ENCODE measurements around the gene SELPLG.

Gene SELPLG

DNA sequence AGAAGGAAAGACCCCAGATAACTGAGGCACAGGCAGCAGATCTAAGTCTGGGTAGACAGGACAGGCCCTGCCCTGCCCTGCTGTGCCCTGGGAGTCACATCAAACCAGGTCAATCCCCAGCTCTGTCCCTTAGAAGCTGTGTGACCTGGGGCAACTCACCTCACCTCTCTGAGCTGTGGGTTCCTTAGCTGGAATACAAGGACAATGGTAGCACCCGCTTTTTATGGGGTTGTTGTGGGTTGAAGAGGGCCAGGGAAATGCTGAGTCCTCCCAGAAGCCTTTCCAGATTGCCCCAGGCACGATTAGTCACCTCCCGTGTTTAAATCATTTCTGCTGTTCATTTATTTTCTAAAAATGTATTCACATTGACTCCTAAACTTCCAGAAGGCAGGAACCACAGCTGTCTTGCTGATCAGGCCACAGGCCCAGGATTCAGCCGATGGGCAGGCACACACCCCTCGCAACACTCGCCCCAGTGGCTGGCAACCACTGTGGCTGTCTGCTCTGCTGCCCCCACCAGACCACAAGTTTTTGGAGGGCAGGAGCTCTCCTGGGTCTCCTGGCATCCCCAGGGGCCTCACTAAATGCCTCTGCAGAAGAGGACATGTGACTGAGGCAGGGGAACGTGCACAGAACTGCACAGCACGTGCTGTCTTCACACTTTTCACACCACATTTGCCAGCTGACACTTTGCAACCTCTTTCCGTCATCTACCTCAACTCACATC, 3.0 kb downstream of the SELPLG start:
- 53% methylated on average over 8 of the region's 9 CpGs for WGBS
- peak overlapping the region; percentile 48 for H2BK5ac ChIP-seq (ENCODE audit: low read depth, low read length, poor library complexity, severe bottlenecking)

DNA sequence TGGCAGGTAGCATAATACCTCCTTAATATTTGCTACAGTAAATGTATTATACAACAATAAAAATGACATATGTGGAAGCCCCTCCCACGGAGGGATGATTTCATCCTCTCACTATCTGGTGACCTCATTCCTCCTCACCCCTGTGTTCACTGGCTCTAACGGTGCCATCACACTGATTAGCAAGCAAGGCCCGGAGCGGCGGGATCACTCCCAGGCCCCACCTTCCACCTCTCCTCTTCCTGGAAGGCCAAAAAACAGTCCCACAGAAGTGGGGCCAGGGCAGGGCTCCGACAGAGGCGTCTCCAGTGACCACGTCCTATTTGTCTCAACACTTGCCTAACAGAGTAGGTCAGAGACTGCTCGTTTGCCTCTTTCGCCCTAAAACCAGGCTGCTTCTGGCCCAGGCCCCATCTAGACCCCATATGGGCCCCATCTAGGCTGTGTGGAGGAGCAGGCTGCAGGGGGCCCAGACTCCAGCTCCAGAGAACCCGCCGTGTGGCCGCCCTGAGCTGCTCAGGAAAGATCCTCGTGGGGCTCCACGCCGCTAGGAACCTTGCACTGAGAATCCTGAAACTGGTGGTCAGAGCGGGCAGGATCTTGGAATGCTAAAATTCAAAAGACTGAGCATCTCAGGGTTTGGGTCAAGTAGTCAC, 3.7 kb downstream of the SELPLG start:
- Histone ChIP-seq H2BK15ac (ENCODE audit: low read depth, poor library complexity, severe bottlenecking) (peak overlapping the region; percentile 97), H3K79me1 (replicated peaks; ENCODE audit: low read length, poor library complexity, severe bottlenecking) (no peaks in the 10 kb centered on the region), H2BK5ac (ENCODE audit: low read depth, low read length, poor library complexity, severe bottlenecking) (peak overlapping the region; percentile 45), H3K14ac (ENCODE audit: low read length in 2 of 2) (no peak overlapping the region), H3K9ac (ENCODE audit: low read length) (peak overlapping the region; percentile 80), H3K27me3 (ENCODE audit: control insufficient read depth in 1 of 2, insufficient read depth in 1 of 2, low read length in 2 of 2) (no peaks in the 10 kb centered on the region), H2BK12ac (ENCODE audit: low read length in 2 of 2) (peak overlapping the region; percentile 3 to 85), H4K91ac (ENCODE audit: low read length) (peak overlapping the region; percentile 92), H3K4me3 (ENCODE audit: insufficient read depth in 1 of 2, low read depth in 1 of 2, low read length in 2 of 2) (peak overlapping the region in 1 of 2 experiments; percentile 8), H3K4me2 (ENCODE audit: low read length, poor library complexity, severe bottlenecking) (no peak overlapping the region), H3K27ac (ENCODE audit: low read length, poor library complexity, severe bottlenecking) (peak overlapping the region; percentile 74), H3K4ac (ENCODE audit: low read depth in 1 of 2, low read length in 2 of 2) (peak overlapping the region; percentile 39 to 50), H3K23ac (ENCODE audit: low read length in 2 of 2) (peak overlapping the region in 1 of 2 experiments; percentile 67), H2AK5ac (ENCODE audit: low read length, severe bottlenecking) (peak overlapping the region; percentile 14), H4K8ac (ENCODE audit: low read length) (peak overlapping the region; percentile 87), H2BK120ac (ENCODE audit: low read depth, low read length) (peak overlapping the region; percentile 99), H3K18ac (ENCODE audit: low read depth in 1 of 2, low read length in 2 of 2) (peak overlapping the region; percentile 29 to 98), H3K4me1 (ENCODE audit: control insufficient read depth, insufficient read depth, low read depth, low read length) (peaks cover 47% of the 10 kb centered on the region), H3K36me3 (ENCODE audit: control insufficient read depth in 1 of 2, insufficient read depth in 2 of 2, low read depth in 1 of 2, low read length in 2 of 2) (no peaks in the 10 kb centered on the region), H2AFZ (ENCODE audit: low read depth, low read length) (no peak overlapping the region), H3K9me3 (ENCODE audit: control insufficient read depth, low read length) (no peaks in the 10 kb centered on the region)
- peak; percentile 86 for DNase-seq
- WGBS, result 46% methylated on average over 17 of the region's 17 CpGs

More for the DNA sequence above, 3.0 kb downstream of the SELPLG start:
- Histone ChIP-seq H2BK12ac (ENCODE audit: low read length in 2 of 2) (peak overlapping the region; percentile 75 to 91), H3K27ac (ENCODE audit: low read length, poor library complexity, severe bottlenecking) (peak overlapping the region; percentile 73), H3K18ac (ENCODE audit: low read depth in 1 of 2, low read length in 2 of 2) (peak overlapping the region; percentile 37 to 98), H2AK5ac (ENCODE audit: low read length, severe bottlenecking) (peak overlapping the region; percentile 82), H3K4me3 (ENCODE audit: insufficient read depth in 1 of 2, low read depth in 1 of 2, low read length in 2 of 2) (peak overlapping the region in 1 of 2 experiments; percentile 8), H2BK15ac (ENCODE audit: low read depth, poor library complexity, severe bottlenecking) (peak overlapping the region; percentile 92), H2AFZ (ENCODE audit: low read depth, low read length) (no peak overlapping the region), H3K4me1 (ENCODE audit: control insufficient read depth, insufficient read depth, low read depth, low read length) (peaks cover 49% of the 10 kb centered on the region), H2BK120ac (ENCODE audit: low read depth, low read length) (peak overlapping the region; percentile 99), H3K23ac (ENCODE audit: low read length in 2 of 2) (no peak overlapping the region), H3K27me3 (ENCODE audit: control insufficient read depth in 1 of 2, insufficient read depth in 1 of 2, low read length in 2 of 2) (no peaks in the 10 kb centered on the region), H3K4me2 (ENCODE audit: low read length, poor library complexity, severe bottlenecking) (no peak overlapping the region), H3K14ac (ENCODE audit: low read length in 2 of 2) (peak overlapping the region in 1 of 2 experiments; percentile 49), H4K91ac (ENCODE audit: low read length) (peak overlapping the region; percentile 92), H3K79me1 (replicated peaks; ENCODE audit: low read length, poor library complexity, severe bottlenecking) (no peaks in the 10 kb centered on the region), H3K9ac (ENCODE audit: low read length) (peak overlapping the region; percentile 80), H3K9me3 (ENCODE audit: control insufficient read depth, low read length) (no peaks in the 10 kb centered on the region), H3K4ac (ENCODE audit: low read depth in 1 of 2, low read length in 2 of 2) (peak overlapping the region; percentile 49 to 50), H4K8ac (ENCODE audit: low read length) (peak overlapping the region; percentile 87), H3K36me3 (ENCODE audit: control insufficient read depth in 1 of 2, insufficient read depth in 2 of 2, low read depth in 1 of 2, low read length in 2 of 2) (no peaks in the 10 kb centered on the region)
- DNase-seq, result peak; percentile 79

DNA sequence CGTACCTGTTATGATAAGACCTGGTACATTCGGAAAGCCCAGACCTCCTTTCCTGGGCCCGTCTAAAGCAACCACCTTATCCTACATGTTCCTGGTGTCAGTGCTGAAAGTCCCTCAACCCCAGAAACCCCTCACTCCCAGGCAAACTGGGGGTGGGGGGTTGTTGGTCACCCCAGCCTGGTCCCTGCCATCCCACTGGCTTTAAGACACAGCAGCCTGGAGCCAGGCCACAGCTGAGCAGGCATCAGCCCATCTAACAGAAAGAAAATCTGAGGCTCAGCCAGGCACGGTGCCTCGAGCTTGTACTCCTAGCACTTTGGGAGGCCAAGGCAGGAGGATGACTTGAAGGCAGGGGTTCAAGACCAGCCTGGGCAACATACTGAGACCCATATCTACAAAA, 4.5 kb downstream of the SELPLG start:
- H3K4me2 ChIP-seq (ENCODE audit: low read length, poor library complexity, severe bottlenecking), result no peak overlapping the region
- H3K27me3 ChIP-seq (ENCODE audit: control insufficient read depth in 1 of 2, insufficient read depth in 1 of 2, low read length in 2 of 2), result no peaks in the 10 kb centered on the region
- H3K36me3 ChIP-seq (ENCODE audit: control insufficient read depth in 1 of 2, insufficient read depth in 2 of 2, low read depth in 1 of 2, low read length in 2 of 2), result no peaks in the 10 kb centered on the region
- peak overlapping the region; percentile 98 for H4K8ac ChIP-seq (ENCODE audit: low read length)
- no peak for DNase-seq
- H3K4me3 ChIP-seq (ENCODE audit: insufficient read depth in 1 of 2, low read depth in 1 of 2, low read length in 2 of 2), result peak overlapping the region in 1 of 2 experiments; percentile 57
- peak overlapping the region; percentile 80 for H3K9ac ChIP-seq (ENCODE audit: low read length)
- H2BK120ac ChIP-seq (ENCODE audit: low read depth, low read length), result peak overlapping the region; percentile 91
- peak overlapping the region; percentile 94 to 100 for H2BK12ac ChIP-seq (ENCODE audit: low read length in 2 of 2)
- H3K79me1 ChIP-seq (replicated peaks; ENCODE audit: low read length, poor library complexity, severe bottlenecking), result no peaks in the 10 kb centered on the region
- H3K27ac ChIP-seq (ENCODE audit: low read length, poor library complexity, severe bottlenecking), result peak overlapping the region; percentile 74
- H3K14ac ChIP-seq (ENCODE audit: low read length in 2 of 2), result peak overlapping the region in 1 of 2 experiments; percentile 55
- H3K4ac ChIP-seq (ENCODE audit: low read depth in 1 of 2, low read length in 2 of 2), result peak overlapping the region; percentile 32 to 94
- peak overlapping the region; percentile 98 for H2BK15ac ChIP-seq (ENCODE audit: low read depth, poor library complexity, severe bottlenecking)
- H2BK5ac ChIP-seq (ENCODE audit: low read depth, low read length, poor library complexity, severe bottlenecking), result peak overlapping the region; percentile 9
- H3K4me1 ChIP-seq (ENCODE audit: control insufficient read depth, insufficient read depth, low read depth, low read length), result peaks cover 42% of the 10 kb centered on the region
- H4K91ac ChIP-seq (ENCODE audit: low read length), result peak overlapping the region; percentile 65
- no peak overlapping the region for H2AFZ ChIP-seq (ENCODE audit: low read depth, low read length)
- H2AK5ac ChIP-seq (ENCODE audit: low read length, severe bottlenecking), result peak overlapping the region; percentile 73
- no peaks in the 10 kb centered on the region for H3K9me3 ChIP-seq (ENCODE audit: control insufficient read depth, low read length)
- 90% methylated on average over 4 of the region's 5 CpGs for WGBS
- H3K18ac ChIP-seq (ENCODE audit: low read depth in 1 of 2, low read length in 2 of 2), result peak overlapping the region; percentile 97 to 99
- H3K23ac ChIP-seq (ENCODE audit: low read length in 2 of 2), result no peak overlapping the region
